Transverse colon (tissue), 4 donors: ENCODE data around the gene TNS3. TPM values are rescaled to one million over a fixed set of nuclear protein-coding genes. Genes with fewer than 3 reads are reported as not detected.

Experiments used
- DNase-seq: peaks from one replicate; pipeline ENCODE4 v3.0.0-alpha.2; 2019
- H3K27ac ChIP-seq, 4 donors: fragments of 200-600 bp; sonication (generic); 2 replicates each; pipeline ENCODE4 v1.5.1; 2016 to 2018; ENCODE audit warnings: inconsistent platforms in 4 of 4
- H3K27me3 ChIP-seq: fragments of 200-600 bp; sonication (generic); 2 replicates; pipeline ENCODE4 v1.5.1; 2017; ENCODE audit warnings: inconsistent platforms
- H3K36me3 ChIP-seq, 4 donors: fragments of 200-600 bp; sonication (generic); 2 replicates each; pipeline ENCODE4 v1.5.1; 2017 to 2019; ENCODE audit warnings: inconsistent platforms in 4 of 4
- H3K4me1 ChIP-seq, 4 donors: fragments of 200-600 bp; sonication (generic); 2 replicates each; pipeline ENCODE4 v1.5.1; 2017 to 2020; ENCODE audit warnings: inconsistent platforms in 4 of 4
- H3K4me3 ChIP-seq, 4 donors: fragments of 200-600 bp; sonication (generic); 1 replicate in 1 of 4; 2 replicates in 3 of 4; pipeline versions ENCODE4 v1.5.1 to v1.6.1; 2017 to 2019; ENCODE audit warnings: inconsistent platforms in 4 of 4
- H3K9me3 ChIP-seq, 2 donors: fragments of 200-600 bp; sonication (generic); 2 replicates each; pipeline ENCODE4 v1.5.1; 2017 to 2019; ENCODE audit warnings: inconsistent platforms in 2 of 2
- EP300 ChIP-seq: sonication (generic); formaldehyde crosslinking; IDR thresholded peaks from one replicate; pipeline ENCODE4 v1.6.1; 2017; ENCODE audit warnings: antibody characterized with exemption, low read depth
- POLR2A ChIP-seq: fragments of 450-650 bp; IDR thresholded peaks from one replicate; pipeline ENCODE4 v1.6.1; 2016; ENCODE audit warnings: antibody characterized with exemption, mild to moderate bottlenecking, moderate library complexity
- POLR2AphosphoS5 ChIP-seq, 3 donors: sonication (generic); formaldehyde crosslinking; IDR thresholded peaks; one replicate each; pipeline ENCODE4 v1.6.1; 2016; ENCODE audit warnings: antibody characterized with exemption in 3 of 3
- WGBS, 2 donors: methylation state at CpG; one replicate each; pipeline ENCODE4 v1.1.5; 2018; ENCODE audit warnings: low coverage in 1 of 2; 5-methylcytosine and 5-hydroxymethylcytosine counted together
- in situ Hi-C, 4 donors: fragments of 200-750 bp; cut with MboI; loops; one replicate each; pipeline versions ENCODE4 v1.15.0 to v1.15.1; 2017; ENCODE audit warnings: low sequenced_read_pairs in 3 of 4, low pct_ligation_motif_present in 1 of 4, low pct_unique_long_range_greater_than_20kb in 1 of 4
- intact Hi-C: fragments of 100-400 bp; cut with DNase I; formaldehyde crosslinking; loops from one replicate; pipeline ENCODE4 v1.15.1; 2023; ENCODE audit warnings: low total_unique reads
- total RNA-seq, 4 donors: library from RNA; depleted of rRNA; stranded (reverse); fragments of >200 nt; gene quantifications; one replicate each; pipeline ENCODE4 v1.1.0, GENCODE V29; 2016
- TF ChIP-seq, protein P1 (sequence below), 5 experiments: fragments of 200-600 bp in 3 of 5; fragments of 450-650 bp in 2 of 5; sonication (generic) in 3 of 5; IDR thresholded peaks; 1 replicate in 2 of 5; 2 replicates in 3 of 5; pipeline ENCODE4 v1.5.1; 2016 to 2017; ENCODE audit warnings: antibody characterized with exemption in 5 of 5, inconsistent platforms in 3 of 5, mild to moderate bottlenecking in 2 of 5, moderate library complexity in 1 of 5

Gene TNS3
- total RNA-seq, 4 donors from 2014 or later = 58.5 to 104 (median 72.7) TPM

DNA sequence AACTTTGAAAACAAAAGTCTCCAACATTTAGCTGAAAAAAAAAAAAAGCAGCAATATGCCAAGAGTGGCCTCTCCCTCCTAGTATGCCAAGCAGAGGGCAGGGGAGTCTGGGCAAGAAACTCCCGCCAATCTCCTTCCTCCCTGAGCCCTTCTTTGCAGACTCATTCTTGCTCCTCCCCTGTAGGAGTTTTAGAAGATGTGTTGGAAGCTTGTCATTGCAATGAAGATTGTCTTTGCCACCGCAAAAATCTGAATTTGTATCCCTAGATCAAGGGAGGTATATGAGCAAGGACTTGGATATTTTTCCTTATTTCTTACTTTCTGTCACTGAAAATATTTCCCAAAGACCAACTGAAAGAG, 2.6 kb upstream of the TNS3 start:
- in situ Hi-C loops = loop anchor here in 2 of 4 donors (25.0 kb wide), 2 partner anchors 122 to 228 kb away; no protein-coding TSS in a partner anchor

DNA sequence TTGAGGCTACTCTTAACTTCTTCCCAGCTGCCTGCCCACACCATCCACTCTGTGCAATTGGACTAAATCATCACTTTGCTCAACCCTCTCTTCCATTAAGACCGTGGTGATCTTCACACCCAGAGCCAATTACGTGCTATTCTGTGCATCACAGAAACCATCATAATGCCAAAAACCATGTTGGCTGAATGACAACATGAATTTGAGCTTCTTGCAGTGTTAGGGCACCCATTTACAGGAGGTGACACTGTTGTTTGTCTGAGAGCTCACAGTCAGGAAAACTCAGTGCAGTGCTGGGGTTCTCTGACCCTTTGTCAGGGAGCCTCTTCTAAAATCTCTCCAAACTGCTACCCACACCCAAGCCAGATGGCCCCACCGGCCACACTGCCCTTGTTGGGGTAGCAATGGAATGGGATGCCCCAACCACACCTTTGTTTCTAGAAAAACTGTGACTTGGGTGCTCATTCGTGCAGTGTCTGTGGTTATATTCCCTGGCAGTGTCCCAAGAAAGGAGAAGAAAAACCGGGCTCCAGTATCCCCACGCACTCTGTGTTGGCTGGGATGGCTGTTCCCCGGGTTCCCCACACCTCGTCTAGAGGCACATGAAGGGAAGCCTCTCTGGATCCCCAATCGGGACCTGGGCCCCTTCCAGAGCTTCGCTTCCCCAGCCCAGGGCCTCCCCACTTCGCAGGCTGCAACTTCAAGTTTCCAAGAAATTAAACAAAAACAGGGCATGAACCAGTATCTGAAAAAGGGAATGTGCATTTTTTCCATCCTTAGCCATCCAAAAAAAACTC, 2.0 kb upstream of the TNS3 start:
- no peak for TF ChIP-seq POLR2A
- no peak for TF ChIP-seq EP300
- TF ChIP-seq, protein P1, sequence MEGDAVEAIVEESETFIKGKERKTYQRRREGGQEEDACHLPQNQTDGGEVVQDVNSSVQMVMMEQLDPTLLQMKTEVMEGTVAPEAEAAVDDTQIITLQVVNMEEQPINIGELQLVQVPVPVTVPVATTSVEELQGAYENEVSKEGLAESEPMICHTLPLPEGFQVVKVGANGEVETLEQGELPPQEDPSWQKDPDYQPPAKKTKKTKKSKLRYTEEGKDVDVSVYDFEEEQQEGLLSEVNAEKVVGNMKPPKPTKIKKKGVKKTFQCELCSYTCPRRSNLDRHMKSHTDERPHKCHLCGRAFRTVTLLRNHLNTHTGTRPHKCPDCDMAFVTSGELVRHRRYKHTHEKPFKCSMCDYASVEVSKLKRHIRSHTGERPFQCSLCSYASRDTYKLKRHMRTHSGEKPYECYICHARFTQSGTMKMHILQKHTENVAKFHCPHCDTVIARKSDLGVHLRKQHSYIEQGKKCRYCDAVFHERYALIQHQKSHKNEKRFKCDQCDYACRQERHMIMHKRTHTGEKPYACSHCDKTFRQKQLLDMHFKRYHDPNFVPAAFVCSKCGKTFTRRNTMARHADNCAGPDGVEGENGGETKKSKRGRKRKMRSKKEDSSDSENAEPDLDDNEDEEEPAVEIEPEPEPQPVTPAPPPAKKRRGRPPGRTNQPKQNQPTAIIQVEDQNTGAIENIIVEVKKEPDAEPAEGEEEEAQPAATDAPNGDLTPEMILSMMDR (IDR thresholded peaks at IDR 0.05) = no peak
- TF ChIP-seq POLR2AphosphoS5 (IDR thresholded peaks at IDR 0.05) = no peak
- intact Hi-C loops = no loop called here
- H3K36me3 ChIP-seq = no peaks in the 10 kb centered on the region
- no peaks in the 10 kb centered on the region for H3K9me3 ChIP-seq
- H3K4me3 ChIP-seq = no peak overlapping the region
- no peaks in the 10 kb centered on the region for H3K27me3 ChIP-seq
- DNase-seq = no peak
- in situ Hi-C loops = loop anchor here in 2 of 4 donors (25.0 kb wide), 2 partner anchors 122 to 228 kb away; no protein-coding TSS in a partner anchor
- peak overlapping the region in 1 of 4 donors; percentile 22 for H3K27ac ChIP-seq
- 71% methylated on average over 11 of the region's 11 CpGs; no CpG with 5 or more reads in 1 of the 2 donors for WGBS, 2 donors
- peaks cover 0 to 58% (median 30%) of the 10 kb centered on the region in 4 donors for H3K4me1 ChIP-seq

More for the DNA sequence above, 2.6 kb upstream of the TNS3 start:
- intact Hi-C loops = no loop called here
- no peak for TF ChIP-seq POLR2AphosphoS5 (IDR thresholded peaks at IDR 0.05)
- TF ChIP-seq EP300 = no peak
- no peak for TF ChIP-seq POLR2A
- TF ChIP-seq, protein P1 (IDR thresholded peaks at IDR 0.05) = no peak
- Histone ChIP-seq H3K27me3 (no peaks in the 10 kb centered on the region), H3K4me1 (peaks cover 0 to 58% (median 27%) of the 10 kb centered on the region in 4 donors), H3K36me3 (no peaks in the 10 kb centered on the region), H3K27ac (no peak overlapping the region), H3K4me3 (no peak overlapping the region), H3K9me3 (no peaks in the 10 kb centered on the region)
- 71 to 83% methylated on average over 2 of the region's 2 CpGs for WGBS, 2 donors
- DNase-seq = no peak

- WGBS, 2 donors = 60 to 80% methylated on average over 1 to 15 of the region's 15 CpGs
- H3K9me3 ChIP-seq = no peaks in the 10 kb centered on the region
- H3K27ac ChIP-seq = peak overlapping the region in 3 of 4 donors; percentile 80 to 93 (median 93)
- peak overlapping the region in 1 of 4 donors; percentile 95 for H3K4me3 ChIP-seq
- no peaks in the 10 kb centered on the region for H3K36me3 ChIP-seq
- no peaks in the 10 kb centered on the region for H3K27me3 ChIP-seq
- DNase-seq = no peak
- TF ChIP-seq POLR2A (no peak), POLR2AphosphoS5 (IDR thresholded peaks at IDR 0.05) (no peak), EP300 (no peak)
- TF ChIP-seq, protein P1 (IDR thresholded peaks at IDR 0.05) = no peak
- peaks cover 0 to 56% (median 26%) of the 10 kb centered on the region in 4 donors for H3K4me1 ChIP-seq
- in situ Hi-C loops = loop anchor here in 2 of 4 donors (25.0 kb wide), 2 partner anchors 121 to 229 kb away; no protein-coding TSS in a partner anchor
- intact Hi-C loops = no loop called here
These were observed 1.1 kb upstream of the TNS3 start for GRCh38 chr7:47582764-47583738.
